Stimulated activated CD4-positive, alpha-beta T cell treated with anti-CD3 and anti-CD28 coated beads, Interleukin-1b, Interleukin-23, amount 100 ng/mL, for 48 hours (primary cell): ENCODE measurements around the gene SLC35E2B.
"Not testable (repeated sequence)": the region's sequence is repeated elsewhere in the genome, so short reads cannot be mapped to it uniquely, and the experiment has no call there.

Experiments used
- DNase-seq: peaks from one replicate; pipeline ENCODE4 v3.0.0-alpha.2; 2020

The SLC35E2B gene

DNA sequence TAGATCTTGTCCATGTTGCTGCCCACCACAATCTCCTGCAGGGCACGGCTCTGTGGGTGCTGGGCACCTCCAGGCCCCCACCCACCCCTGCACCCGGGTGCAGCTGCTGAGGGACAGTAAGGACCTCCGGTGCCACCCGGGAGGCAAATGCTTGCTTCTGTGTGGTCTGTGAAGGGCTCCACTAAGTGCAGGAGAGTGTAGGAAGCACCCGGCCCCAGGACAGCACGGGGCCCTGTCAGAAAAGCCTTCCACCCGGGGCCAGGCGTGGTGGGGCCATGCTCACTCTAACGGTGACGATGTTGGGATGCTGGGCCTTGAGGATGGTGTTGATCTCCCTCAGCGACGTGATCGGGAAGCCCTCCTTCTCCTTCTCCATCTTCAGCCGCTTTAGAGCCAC is 55.1 kb downstream of the SLC35E2B start:
- DNase-seq, result not testable (repeated sequence)

DNA sequence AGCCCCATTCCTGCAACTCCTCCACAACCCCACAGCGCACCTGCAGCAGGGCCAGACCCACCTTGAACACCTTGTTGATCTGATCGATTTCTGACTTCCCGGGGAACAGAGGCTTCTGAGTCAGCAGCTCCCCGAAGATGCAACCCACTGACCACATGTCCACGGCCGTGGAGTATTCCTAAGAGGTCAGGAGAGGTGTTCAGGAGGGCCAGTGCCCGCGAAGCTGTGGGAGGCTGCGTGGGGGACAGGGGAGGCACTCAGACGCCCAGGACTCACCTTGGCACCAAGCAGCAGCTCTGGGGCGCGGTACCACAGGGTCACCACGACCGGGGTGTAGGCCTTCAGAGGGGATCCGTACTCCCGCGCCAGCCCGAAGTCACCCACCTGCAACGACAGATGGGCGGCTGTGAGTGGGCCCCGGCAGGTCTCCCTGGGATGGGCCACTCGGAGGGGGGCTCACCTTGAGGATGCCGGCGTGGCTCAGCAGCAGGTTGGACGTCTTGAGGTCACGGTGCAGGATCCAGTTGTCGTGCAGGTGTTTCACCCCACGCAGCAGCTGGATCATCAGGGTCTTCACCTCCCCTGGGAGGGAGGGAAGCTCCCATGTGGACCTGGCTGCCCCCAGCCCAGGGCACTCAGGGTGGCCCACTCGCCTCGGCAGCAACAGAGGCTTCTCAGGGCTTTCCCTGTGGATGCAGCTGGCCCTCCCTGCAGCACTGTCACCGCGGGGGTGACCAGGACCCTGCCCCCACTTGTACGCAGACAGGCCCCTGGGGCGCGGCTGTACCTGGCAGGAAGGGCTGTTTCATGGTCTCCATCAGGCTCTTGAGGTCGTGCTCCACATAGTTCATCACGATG is 55.7 kb downstream of the SLC35E2B start:
- not testable (repeated sequence) for DNase-seq

DNA sequence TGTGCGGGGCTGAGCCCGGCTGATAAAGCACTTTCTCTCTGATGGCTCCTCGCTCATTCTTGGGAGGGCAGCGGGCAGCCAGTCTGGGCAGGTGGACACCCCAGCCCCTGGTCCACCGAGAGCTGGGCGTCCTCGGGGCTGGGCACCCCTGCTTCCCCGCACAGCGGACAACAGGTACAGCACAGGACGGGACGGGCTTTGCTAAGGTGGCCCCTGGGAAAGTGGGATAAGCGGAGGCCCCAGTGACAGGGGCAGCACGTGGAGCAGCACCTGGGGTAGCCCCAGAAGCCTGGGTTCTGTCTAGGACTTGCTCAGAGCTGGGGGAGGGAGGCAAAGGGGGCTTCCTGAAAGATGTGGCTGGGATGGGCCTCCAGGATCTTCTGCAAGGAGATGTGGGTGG is 58.0 kb downstream of the SLC35E2B start:
- not testable (repeated sequence) for DNase-seq

DNA sequence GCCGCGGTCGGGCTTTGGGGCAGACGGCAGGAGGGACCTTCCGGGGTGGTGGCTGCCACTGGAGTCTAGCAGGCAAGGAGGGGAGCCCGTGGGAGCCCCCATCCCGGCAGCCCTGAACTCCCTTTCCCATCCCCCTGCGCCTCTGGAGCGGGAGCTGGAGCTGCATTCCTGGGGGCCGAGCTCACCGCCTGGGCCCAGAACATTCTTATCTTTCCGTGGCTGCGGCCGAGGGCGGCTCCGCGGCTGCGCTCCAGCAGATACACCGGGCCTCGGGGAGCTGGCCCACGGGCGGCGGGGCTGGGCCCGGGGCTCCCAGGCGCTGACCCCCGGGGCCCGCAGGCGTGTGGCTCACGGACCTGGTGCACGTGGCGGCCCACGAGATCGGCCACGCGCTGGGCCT is 59.2 kb downstream of the SLC35E2B start:
- DNase-seq, result not testable (repeated sequence)

DNA sequence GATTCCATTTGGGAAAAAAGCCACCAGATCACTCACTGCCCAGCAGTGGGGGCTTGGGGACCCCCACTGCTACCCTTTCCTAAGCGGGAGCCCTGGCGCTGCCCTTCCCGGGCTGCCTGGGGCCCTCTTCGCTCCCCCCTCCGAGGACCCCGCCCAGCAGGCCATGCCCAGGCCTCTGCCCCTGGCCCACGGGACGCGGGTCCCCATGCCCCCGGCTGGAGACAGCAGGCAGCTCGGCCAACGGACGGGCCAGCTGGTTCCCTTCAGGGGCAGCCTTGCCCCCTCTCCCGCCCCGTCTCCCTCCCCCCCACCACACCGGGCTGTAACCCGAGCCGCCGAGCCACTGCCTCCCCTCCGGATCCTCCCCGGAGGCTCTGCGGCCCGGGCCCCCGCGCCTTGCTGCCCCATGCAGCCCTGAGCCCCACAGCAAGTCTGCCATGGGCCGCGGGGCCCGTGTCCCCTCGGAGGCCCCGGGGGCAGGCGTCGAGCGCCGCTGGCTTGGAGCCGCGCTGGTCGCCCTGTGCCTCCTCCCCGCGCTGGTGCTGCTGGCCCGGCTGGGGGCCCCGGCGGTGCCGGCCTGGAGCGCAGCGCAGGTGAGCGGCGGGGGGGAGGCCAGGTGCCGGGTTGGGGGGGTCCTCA is 60.7 kb downstream of the SLC35E2B start, which contains the start of gene MMP23B:
Gene MMP23B, plus strand, starts transcription at position 392 of the 639 bp plus-strand sequence. Its CDS starts 46 bp downstream, at position 438.
- no peak for DNase-seq

DNA sequence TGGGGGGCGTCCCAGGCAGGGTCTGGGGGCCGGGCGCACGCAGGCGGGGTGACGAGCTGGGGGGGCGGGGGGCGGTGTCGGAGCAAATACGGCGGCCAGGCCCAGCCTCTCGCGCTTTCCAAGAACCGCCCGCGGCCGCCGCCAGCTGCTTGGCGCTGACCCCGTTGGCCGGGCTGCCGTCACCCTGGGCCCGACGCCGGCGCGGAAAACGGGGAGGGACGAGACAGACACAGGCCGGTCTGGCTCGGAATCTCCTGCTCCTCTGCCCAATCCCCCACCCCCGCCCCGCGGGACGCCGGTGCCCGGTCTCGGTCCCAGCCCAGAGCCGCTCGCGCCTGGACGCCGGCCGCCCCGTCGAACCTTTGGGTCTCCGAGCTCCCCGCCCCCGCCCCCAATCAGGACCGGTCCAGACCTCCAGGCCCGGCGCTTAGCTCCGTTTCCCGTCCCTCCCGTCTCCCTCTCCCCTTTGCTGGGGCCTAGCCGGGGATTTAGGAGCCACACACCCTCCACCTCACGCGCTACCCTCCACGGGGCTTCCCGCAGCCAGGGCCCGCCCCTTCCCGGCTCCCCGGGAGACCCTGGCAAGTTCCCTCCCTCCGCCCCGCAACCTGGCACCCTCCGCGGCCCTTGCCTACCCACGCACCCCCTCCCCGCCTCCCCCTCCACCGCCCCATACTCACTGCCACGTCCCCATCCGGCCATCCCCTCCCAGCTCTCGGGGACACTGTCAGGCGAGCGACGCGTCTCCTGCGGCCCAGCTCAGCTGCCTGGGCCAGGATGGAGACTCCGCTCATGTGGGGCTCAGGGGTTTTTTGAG is 61.4 kb downstream of the SLC35E2B start:
- DNase-seq, result no peak

DNA sequence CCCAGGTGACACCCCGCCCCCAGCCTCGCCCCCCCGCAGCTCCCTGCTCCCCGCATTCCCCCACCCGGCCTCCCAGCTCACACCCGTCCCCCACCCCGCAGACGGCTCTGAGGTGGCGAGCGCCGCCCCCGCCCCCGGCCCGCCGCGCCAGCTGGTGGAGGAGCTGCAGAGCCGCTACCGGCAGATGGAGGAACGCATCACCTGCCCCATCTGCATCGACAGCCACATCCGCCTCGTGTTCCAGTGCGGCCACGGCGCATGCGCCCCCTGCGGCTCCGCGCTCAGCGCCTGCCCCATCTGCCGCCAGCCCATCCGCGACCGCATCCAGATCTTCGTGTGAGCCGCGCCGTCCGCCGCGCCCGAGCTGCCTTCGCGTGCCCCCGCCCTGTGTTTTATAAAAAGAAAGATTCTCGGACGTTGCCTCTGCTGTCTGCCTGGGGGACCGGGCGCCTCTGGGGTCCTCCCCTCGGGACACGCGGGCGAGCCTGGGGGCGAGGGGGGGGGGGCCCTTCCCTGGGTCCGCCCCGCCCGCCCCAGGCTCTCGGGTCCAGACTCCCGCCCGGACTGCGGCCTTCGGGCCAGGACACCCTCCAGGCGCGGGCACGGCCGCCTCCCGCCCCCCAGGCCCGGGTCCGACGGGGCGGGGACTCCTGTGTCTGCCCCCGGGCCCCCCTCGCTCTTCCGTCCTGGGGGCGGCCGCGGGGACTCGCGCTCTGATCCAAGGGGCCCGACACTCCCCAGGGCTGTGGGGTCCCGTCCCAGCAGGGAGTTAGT is 62.2 kb downstream of the SLC35E2B start:
- DNase-seq, result peak; percentile 94

DNA sequence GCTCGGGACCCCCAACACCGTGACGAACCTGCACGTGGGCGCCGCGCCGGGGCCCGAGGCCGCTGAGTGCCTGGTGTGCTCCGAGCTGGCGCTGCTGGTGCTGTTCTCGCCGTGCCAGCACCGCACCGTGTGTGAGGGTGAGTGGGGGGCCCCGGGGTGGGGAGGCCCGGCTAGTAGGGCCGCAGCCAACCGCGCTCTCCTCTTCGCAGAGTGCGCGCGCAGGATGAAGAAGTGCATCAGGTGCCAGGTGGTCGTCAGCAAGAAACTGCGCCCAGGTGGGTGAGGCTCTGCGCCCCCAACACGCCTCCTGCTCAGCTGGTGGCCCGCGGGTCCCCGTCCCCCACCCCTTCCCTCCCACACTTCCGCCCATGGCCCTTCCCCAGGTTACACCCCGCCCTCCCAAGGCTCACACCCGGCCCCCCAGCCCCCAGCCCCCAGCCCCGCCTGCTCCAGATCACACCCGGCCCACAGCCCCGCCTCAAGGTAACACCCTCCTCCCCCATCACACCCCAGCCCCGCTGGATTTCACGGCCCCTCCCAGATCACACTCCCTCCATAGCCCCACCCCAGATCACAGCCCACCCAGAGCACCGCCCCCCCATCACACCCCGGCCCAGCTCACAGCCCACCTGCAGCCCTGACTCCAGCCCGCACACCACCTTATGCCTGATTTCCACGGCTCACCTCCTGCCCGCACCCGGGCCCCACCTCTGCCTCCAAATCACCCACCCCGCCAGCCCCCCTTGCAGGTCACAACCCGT is 63.0 kb downstream of the SLC35E2B start:
- DNase-seq, result peak; percentile 64

DNA sequence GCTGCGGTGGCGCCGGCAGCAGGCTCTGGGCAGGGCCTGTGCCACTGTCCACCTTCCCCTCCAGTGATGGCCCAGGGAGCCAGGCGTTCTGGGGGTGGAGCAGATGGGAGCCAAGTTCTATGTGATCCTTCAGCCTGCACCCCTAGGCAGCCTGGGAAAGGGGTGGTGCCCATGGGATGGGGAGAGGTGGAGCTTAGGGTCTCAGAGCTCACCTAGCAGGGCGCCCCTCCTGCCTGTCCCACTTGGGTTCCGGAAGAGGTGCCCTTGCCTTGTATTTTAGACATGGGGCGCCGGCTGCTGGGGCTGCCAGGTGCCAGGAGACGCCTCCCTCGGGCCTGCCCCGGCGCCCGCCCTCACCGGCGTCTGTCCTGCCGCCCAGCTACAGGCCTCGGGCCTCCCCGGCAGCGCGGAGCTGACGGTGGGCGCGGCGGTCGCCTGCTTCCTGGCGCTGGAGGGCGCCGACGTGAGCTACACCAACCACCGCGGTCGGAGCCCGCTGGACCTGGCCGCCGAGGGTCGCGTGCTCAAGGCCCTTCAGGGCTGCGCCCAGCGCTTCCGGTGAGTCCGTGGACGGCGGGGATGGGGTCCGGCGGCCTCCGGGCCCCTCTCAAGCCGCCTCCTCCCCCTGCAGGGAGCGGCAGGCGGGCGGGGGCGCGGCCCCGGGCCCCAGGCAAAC is 63.7 kb downstream of the SLC35E2B start:
- DNase-seq, result peak; percentile 62

DNA sequence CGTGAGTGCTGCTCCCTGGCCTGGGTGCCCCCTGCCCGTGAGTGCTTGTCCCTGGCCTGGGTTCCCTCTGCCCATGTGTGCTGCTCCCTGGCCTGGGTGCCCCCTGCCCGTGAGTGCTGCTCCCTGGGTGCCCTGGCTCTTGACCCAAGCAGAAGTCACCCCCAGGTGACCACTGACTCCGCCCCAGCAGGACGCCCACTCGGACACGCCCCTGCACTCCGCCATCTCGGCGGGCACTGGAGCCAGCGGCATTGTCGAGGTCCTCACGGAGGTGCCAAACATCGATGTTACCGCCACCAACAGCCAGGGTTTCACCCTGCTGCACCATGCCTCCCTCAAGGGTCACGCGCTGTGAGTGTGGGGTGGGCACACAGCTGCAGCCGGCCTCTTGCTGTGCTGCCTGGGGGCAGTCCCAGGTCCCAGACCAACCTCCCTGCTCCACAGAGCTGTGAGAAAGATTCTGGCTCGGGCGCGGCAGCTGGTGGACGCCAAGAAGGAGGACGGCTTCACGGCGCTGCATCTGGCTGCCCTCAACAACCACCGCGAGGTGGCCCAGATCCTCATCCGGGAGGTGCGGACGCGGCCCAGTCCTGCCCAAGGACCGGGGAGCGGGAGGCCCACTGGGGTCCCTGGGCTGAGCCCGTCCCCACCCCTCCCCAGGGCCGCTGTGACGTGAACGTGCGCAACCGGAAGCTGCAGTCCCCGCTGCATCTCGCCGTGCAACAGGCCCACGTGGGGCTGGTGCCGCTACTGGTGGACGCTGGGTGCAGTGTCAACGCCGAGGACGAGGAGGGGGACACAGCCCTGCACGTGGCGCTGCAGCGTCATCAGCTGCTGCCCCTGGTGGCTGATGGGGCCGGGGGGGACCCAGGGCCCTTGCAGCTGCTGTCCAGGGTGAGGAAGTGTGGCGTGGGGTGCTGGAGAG is 64.5 kb downstream of the SLC35E2B start:
- DNase-seq, result no peak

DNA sequence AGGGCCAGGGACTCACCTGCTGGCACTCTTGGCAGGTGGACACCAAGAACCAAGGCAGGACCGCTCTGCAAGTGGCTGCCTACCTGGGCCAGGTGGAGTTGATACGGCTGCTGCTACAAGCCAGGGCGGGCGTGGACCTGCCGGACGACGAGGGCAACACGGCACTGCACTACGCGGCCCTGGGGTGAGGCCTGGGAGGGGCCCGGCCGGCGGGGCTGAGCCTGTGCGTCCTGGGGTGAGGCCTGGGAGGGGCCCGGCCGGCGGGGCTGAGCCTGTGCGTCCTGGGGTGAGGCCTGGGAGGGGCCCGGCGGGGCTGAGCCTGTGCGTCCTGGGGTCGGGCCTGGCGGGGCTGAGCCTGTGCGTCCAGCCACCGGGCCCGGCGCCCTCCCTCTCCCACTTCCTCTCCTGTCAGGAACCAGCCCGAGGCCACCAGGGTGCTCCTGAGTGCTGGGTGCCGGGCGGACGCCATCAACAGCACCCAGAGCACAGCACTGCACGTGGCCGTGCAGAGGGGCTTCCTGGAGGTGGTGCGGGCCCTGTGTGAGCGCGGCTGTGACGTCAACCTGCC is 65.2 kb downstream of the SLC35E2B start:
- no peak for DNase-seq

DNA sequence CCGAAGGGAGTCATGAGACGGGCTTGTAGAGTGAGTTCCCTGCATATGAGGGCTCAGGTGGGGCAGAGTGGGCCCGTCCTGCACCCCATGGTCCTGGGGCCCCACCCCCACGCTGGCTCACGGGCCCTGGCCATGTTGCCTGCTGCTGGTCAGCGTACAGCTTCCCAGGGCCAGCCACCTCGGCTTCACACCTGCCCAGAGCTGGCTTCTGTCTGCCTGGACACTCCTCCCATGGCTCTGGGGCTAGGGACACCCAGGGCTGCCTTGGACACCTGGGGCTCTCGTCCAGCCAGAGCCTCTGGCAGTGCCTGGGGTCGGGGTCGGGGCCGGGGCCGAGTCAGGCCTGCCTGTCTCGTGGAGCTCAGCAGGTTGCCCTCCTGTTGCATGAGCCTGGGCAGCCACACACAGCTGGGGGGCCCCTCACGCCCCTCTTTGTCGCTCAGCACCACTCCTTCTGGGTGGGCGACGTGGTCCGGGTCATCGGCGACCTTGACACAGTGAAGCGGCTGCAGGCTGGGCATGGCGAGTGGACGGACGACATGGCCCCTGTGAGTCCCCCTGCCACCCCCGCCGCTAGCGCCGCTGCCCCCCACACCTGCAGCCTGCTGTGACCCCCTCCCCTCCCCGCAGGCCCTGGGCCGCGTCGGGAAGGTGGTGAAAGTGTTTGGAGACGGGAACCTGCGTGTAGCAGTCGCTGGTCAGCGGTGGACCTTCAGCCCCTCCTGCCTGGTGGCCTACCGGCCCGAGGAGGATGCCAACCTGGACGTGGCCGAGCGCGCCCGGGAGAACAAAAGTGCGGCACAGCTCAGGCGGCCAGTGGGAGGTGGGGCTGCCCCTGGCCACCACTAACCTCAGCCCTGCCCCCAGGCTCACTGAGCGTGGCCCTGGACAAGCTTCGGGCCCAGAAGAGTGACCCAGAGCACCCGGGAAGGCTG is 66.1 kb downstream of the SLC35E2B start:
- no peak for DNase-seq

DNA sequence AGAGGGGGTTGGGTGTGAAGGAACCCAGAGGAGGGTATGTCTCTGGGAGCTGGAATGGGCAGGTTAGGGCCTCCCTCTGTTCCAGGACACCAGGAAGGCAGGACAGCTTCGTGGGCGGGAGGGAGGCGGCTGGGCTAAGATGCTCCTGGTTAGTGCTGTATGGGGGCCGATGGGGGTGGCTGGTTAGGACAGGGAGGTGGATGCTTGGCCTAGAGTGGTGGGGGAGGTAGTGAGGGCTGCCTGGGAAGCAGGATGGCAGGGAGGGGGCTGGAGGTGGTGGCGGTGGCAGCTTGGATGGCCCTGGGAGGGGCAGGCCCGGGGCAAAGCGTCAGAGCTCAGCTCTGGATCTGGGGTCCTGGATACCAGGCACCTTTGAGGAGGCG is 66.8 kb downstream of the SLC35E2B start:
- no peak for DNase-seq

DNA sequence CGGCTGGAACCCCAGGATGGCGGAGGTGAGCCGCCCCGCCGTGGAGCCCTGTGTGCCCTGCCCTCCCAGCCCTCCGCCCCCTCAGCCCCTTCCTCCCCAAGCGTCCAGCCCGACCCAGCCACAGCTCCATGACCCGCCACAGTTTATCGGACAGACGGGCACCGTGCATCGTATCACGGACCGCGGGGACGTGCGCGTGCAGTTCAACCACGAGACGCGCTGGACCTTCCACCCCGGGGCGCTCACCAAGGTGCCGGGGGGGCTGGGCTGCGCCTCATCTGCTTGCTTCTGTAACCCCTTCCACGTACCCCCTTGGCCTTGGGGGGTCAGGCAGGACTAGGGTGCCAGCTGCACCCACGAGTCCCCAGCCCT is 67.2 kb downstream of the SLC35E2B start:
- no peak for DNase-seq

DNA sequence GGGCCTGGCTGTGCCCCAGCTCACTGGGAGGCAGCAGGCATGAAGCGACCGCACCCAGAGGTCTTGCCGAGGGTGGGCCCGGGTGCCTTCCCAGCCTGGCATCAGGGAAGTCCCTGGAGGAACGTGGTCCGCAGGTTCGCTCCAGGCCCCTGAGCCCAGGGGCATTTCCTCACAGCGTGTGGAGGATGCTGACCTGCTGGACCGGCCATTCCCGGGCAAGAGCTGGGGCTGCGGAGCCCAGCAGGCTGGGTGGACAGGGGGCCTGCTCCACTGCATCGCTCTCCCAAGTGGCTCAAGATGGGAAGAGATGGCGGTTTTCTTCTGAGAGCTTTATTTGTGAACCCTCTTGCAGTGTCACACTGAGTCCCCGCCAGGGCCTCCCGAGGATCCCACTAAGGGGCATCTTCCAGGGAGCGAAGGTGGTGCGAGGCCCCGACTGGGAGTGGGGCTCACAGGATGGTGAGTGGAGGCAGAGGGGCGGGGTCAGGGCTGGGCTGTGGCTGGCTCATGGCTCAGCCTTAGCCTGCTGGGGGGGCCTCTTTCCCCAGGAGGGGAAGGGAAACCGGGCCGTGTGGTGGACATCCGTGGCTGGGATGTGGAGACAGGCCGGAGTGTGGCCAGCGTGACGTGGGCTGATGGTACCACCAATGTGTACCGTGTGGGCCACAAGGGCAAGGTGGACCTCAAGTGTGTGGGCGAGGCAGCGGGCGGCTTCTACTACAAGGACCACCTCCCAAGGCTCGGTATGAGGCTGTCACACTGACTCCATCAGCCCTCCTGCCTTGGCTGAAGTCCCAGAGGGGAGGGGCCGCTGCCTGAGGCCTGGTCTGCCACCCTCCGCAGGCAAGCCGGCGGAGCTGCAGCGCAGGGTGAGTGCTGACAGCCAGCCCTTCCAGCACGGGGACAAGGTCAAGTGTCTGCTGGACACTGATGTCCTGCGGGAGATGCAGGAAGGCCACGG is 67.9 kb downstream of the SLC35E2B start:
- no peak for DNase-seq

DNA sequence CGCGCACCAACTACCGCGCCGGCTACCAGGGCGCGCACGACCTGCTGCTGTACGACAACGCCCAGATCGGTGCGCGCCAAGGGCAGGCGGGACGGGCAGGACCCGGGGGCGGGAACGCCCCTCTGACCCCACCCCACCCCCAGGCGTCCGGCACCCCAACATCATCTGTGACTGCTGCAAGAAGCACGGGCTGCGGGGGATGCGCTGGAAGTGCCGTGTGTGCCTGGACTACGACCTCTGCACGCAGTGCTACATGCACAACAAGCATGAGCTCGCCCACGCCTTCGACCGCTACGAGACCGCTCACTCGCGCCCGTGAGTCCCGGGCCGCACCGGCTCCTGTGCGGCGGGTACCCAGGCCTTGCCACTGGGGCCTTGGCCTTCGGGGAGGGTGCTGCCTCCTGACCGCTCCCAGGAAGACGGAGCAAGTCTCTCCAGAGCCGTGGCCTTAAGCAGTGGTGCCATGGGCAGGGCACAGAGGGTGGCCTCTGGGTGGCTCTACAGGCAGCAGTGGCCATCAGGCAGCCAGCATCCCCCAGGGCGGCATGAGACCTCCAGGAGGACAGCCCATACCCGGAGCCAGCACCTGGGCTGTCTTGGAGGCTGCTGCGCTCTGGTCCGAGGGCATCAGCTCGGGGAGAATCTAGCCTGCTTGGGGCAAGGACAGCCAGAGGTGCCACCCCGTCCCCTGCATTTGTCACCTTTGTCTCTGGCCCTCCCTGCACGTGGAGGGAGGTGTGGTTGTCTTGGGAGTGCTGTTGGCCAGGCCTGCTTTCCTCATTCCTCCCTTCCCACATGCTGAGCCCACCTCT is 68.8 kb downstream of the SLC35E2B start:
- no peak for DNase-seq
